Sigmoid colon (tissue), 3 donors: ENCODE data around the gene SMAD3.

Experiments
- CTCF ChIP-seq, 4 experiments: fragments of 450-650 bp in 3 of 4; fragments of 200-600 bp in 1 of 4; IDR thresholded peaks; one replicate each; pipeline ENCODE4 v1.5.1; 2016 to 2019; ENCODE audit warnings: antibody characterized with exemption in 4 of 4, mild to moderate bottlenecking in 3 of 4, moderate library complexity in 2 of 4
- POLR2A ChIP-seq, 2 donors: fragments of 450-650 bp; IDR thresholded peaks; one replicate each; pipeline ENCODE4 v1.6.1; 2016; ENCODE audit warnings: antibody characterized with exemption in 2 of 2, mild to moderate bottlenecking in 2 of 2, moderate library complexity in 2 of 2

GRCh38 chr15:67146875-67147381 lies 81.5 kb downstream of the SMAD3 start:
- no peak for TF ChIP-seq CTCF (IDR thresholded peaks at IDR 0.05)
- no peak for TF ChIP-seq POLR2A (IDR thresholded peaks at IDR 0.05)
